Measurements from ENCODE around the gene GSKIP.

GSKIP gene

GRCh38 chr14:96384740-96385139, 21.4 kb downstream of the GSKIP start:
- Histone ChIP-seq H3K9ac (no peak overlapping the region), H3K27ac (no peak overlapping the region), H3K27me3 (ENCODE audit: insufficient read depth, low read depth) (no peaks in the 10 kb centered on the region), H3K36me3 (ENCODE audit: insufficient read depth) (no peaks in the 10 kb centered on the region), H3K4me2 (no peak overlapping the region), H3K79me2 (ENCODE audit: insufficient read depth, low read depth) (no peaks in the 10 kb centered on the region), H2AFZ (ENCODE audit: low read depth) (no peak overlapping the region), H3K4me3 (IDR thresholded peaks at IDR 0.05; ENCODE audit: insufficient read depth, low read depth, low read length) (no peak overlapping the region), H4K20me1 (ENCODE audit: insufficient read depth) (no peaks in the 10 kb centered on the region), H3K4me1 (ENCODE audit: low read depth, poor library complexity, severe bottlenecking) (peaks cover 24% of the 10 kb centered on the region)
- TF ChIP-seq CTCF (conservative IDR thresholded peaks at IDR 0.05; ENCODE audit: low read depth, low read length) = no peak

GRCh38 chr14:96385385-96385784, 22.1 kb downstream of the GSKIP start:
- no peaks in the 10 kb centered on the region for H3K79me2 ChIP-seq (ENCODE audit: insufficient read depth, low read depth)
- no peak overlapping the region for H3K9ac ChIP-seq
- no peaks in the 10 kb centered on the region for H4K20me1 ChIP-seq (ENCODE audit: insufficient read depth)
- no peak overlapping the region for H3K4me2 ChIP-seq
- no peak overlapping the region for H3K27ac ChIP-seq
- H3K4me3 ChIP-seq (IDR thresholded peaks at IDR 0.05; ENCODE audit: insufficient read depth, low read depth, low read length) = no peak overlapping the region
- H2AFZ ChIP-seq (ENCODE audit: low read depth) = no peak overlapping the region
- no peaks in the 10 kb centered on the region for H3K27me3 ChIP-seq (ENCODE audit: insufficient read depth, low read depth)
- no peaks in the 10 kb centered on the region for H3K36me3 ChIP-seq (ENCODE audit: insufficient read depth)
- H3K4me1 ChIP-seq (ENCODE audit: low read depth, poor library complexity, severe bottlenecking) = peaks cover 18% of the 10 kb centered on the region
- no peak for TF ChIP-seq CTCF (conservative IDR thresholded peaks at IDR 0.05; ENCODE audit: low read depth, low read length)

DNA sequence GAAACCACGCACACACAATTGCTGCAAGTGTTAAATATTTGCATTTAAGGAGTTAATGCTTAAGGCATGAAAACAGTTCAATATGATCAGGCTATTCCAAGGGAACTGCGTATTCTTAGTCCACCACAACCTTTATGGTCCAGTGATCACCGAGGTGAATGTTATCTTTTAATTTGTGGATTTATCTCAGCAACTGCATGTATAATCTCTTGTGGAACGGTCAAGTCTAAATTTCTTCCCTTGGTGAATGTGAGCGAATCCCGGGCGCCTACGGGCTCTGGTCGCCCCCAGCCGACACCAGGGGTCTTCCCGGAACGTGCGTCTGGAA, 27.6 kb downstream of the GSKIP start:
- peak overlapping the region; percentile 70; the same call in 1 of the 2 replicates for H3K9ac ChIP-seq
- H2AFZ ChIP-seq (ENCODE audit: low read depth) = peak overlapping the region; percentile 93
- peaks cover 3% of the 10 kb centered on the region for H3K4me1 ChIP-seq (ENCODE audit: low read depth, poor library complexity, severe bottlenecking)
- H3K27me3 ChIP-seq (ENCODE audit: insufficient read depth, low read depth) = no peaks in the 10 kb centered on the region
- no peaks in the 10 kb centered on the region for H3K79me2 ChIP-seq (ENCODE audit: insufficient read depth, low read depth)
- H4K20me1 ChIP-seq (ENCODE audit: insufficient read depth) = no peaks in the 10 kb centered on the region
- peak overlapping the region; percentile 80 for H3K4me2 ChIP-seq
- H3K27ac ChIP-seq = no peak overlapping the region
- no peaks in the 10 kb centered on the region for H3K36me3 ChIP-seq (ENCODE audit: insufficient read depth)
- TF ChIP-seq CTCF (conservative IDR thresholded peaks at IDR 0.05; ENCODE audit: low read depth, low read length) = no peak
- no peak overlapping the region for H3K4me3 ChIP-seq (IDR thresholded peaks at IDR 0.05; ENCODE audit: insufficient read depth, low read depth, low read length)

- Histone ChIP-seq H3K79me2 (ENCODE audit: insufficient read depth, low read depth) (no peaks in the 10 kb centered on the region), H3K9ac (peak overlapping the region; percentile 70), H4K20me1 (ENCODE audit: insufficient read depth) (no peaks in the 10 kb centered on the region), H3K4me3 (IDR thresholded peaks at IDR 0.05; ENCODE audit: insufficient read depth, low read depth, low read length) (no peak overlapping the region), H2AFZ (ENCODE audit: low read depth) (peak overlapping the region; percentile 93), H3K27me3 (ENCODE audit: insufficient read depth, low read depth) (no peaks in the 10 kb centered on the region), H3K36me3 (ENCODE audit: insufficient read depth) (no peaks in the 10 kb centered on the region), H3K27ac (no peak overlapping the region), H3K4me1 (ENCODE audit: low read depth, poor library complexity, severe bottlenecking) (peaks cover 3% of the 10 kb centered on the region), H3K4me2 (peak overlapping the region; percentile 80)
- TF ChIP-seq CTCF (conservative IDR thresholded peaks at IDR 0.05; ENCODE audit: low read depth, low read length) = no peak
Observed at GRCh38 chr14:96391293-96392118, 28.2 kb downstream of the GSKIP start.

Data from KMS-11 (cell line).